ENCODE results near the gene LYSMD4. TPM values are rescaled to one million over a fixed set of nuclear protein-coding genes. Genes with fewer than 3 reads are reported as not detected.

Gene LYSMD4
- total RNA-seq, 1 experiment from 2014 or later, result 8.9 TPM

- Histone ChIP-seq H3K9me3 (ENCODE audit: low read length) (no peaks in the 10 kb centered on the region), H3K27me3 (ENCODE audit: low read length) (no peaks in the 10 kb centered on the region), H3K9ac (ENCODE audit: low read length) (no peak overlapping the region), H4K20me1 (ENCODE audit: low read length) (no peaks in the 10 kb centered on the region), H3K4me2 (ENCODE audit: low read length) (no peak overlapping the region), H3K36me3 (ENCODE audit: low read depth, low read length) (no peaks in the 10 kb centered on the region), H3K4me1 (ENCODE audit: insufficient read depth, low read length) (peaks cover 9% of the 10 kb centered on the region; the same call in 1 of the 2 replicates), H3K9me2 (replicated peaks; ENCODE audit: low read length) (no peaks in the 10 kb centered on the region), H3F3A (ENCODE audit: low read length, unreplicated experiment) (no peaks in the 10 kb centered on the region), H2AFZ (ENCODE audit: low read length) (no peak overlapping the region), H3K4me3 (ENCODE audit: low read length) (no peak overlapping the region), H3K27ac (ENCODE audit: low read length) (no peak overlapping the region), H3K79me2 (ENCODE audit: low read length) (no peaks in the 10 kb centered on the region)
- ATAC-seq, result peak; percentile 35
- POLR2A ChIA-PET (ENCODE audit: unreplicated experiment), result no interaction called here
- TF ChIP-seq CTCF (conservative IDR thresholded peaks at IDR 0.05; ENCODE audit: low read depth, low read length) (no peak), EZH2phosphoT487 (IDR thresholded peaks at IDR 0.05; ENCODE audit: borderline replicate concordance, low read length) (no peak), EZH2 (IDR thresholded peaks at IDR 0.05; ENCODE audit: low read length, unreplicated experiment) (no peak)
- CTCF ChIA-PET, result no interaction called here
- DNase-seq, result peak; percentile 49
- intact Hi-C loops (cut with micrococcal nuclease), result no loop called here
- BruUV-seq (replicated peaks), result no TSS peak
Measured at GRCh38 chr15:99749386-99749785, 16.1 kb upstream of the LYSMD4 start.

GRCh38 chr15:99745370-99746086 is 12.3 kb upstream of the LYSMD4 start:
- intact Hi-C loops (cut with micrococcal nuclease), result no loop called here
- DNase-seq, result no peak
- no peak overlapping the region for H3K4me3 ChIP-seq (ENCODE audit: low read length)
- peaks cover 9% of the 10 kb centered on the region; the same call in 1 of the 2 replicates for H3K4me1 ChIP-seq (ENCODE audit: insufficient read depth, low read length)
- no peak overlapping the region for H2AFZ ChIP-seq (ENCODE audit: low read length)
- H3K79me2 ChIP-seq (ENCODE audit: low read length), result no peaks in the 10 kb centered on the region
- no peak overlapping the region for H3K27ac ChIP-seq (ENCODE audit: low read length)
- ChIA-PET CTCF (no interaction called here), POLR2A (ENCODE audit: unreplicated experiment) (no interaction called here)
- no peaks in the 10 kb centered on the region for H3K9me3 ChIP-seq (ENCODE audit: low read length)
- no peaks in the 10 kb centered on the region for H3F3A ChIP-seq (ENCODE audit: low read length, unreplicated experiment)
- ATAC-seq, result no peak
- no peaks in the 10 kb centered on the region for H3K27me3 ChIP-seq (ENCODE audit: low read length)
- H3K9ac ChIP-seq (ENCODE audit: low read length), result no peak overlapping the region
- no peak for TF ChIP-seq CTCF (conservative IDR thresholded peaks at IDR 0.05; ENCODE audit: low read depth, low read length)
- H3K9me2 ChIP-seq (replicated peaks; ENCODE audit: low read length), result no peaks in the 10 kb centered on the region
- H3K4me2 ChIP-seq (ENCODE audit: low read length), result no peak overlapping the region
- no peaks in the 10 kb centered on the region for H3K36me3 ChIP-seq (ENCODE audit: low read depth, low read length)
- no TSS peak for BruUV-seq (replicated peaks)
- no peaks in the 10 kb centered on the region for H4K20me1 ChIP-seq (ENCODE audit: low read length)

GRCh38 chr15:99744142-99744541 is 10.9 kb upstream of the LYSMD4 start:
- Histone ChIP-seq H3K9me2 (replicated peaks; ENCODE audit: low read length) (no peaks in the 10 kb centered on the region), H3K27me3 (ENCODE audit: low read length) (no peaks in the 10 kb centered on the region), H3K9ac (ENCODE audit: low read length) (no peak overlapping the region), H3K4me2 (ENCODE audit: low read length) (no peak overlapping the region), H3K79me2 (ENCODE audit: low read length) (no peaks in the 10 kb centered on the region), H4K20me1 (ENCODE audit: low read length) (no peaks in the 10 kb centered on the region), H3F3A (ENCODE audit: low read length, unreplicated experiment) (no peaks in the 10 kb centered on the region), H3K4me3 (ENCODE audit: low read length) (no peak overlapping the region), H3K4me1 (ENCODE audit: insufficient read depth, low read length) (peaks cover 2% of the 10 kb centered on the region; the same call in 1 of the 2 replicates), H3K36me3 (ENCODE audit: low read depth, low read length) (no peaks in the 10 kb centered on the region), H2AFZ (ENCODE audit: low read length) (no peak overlapping the region), H3K27ac (ENCODE audit: low read length) (no peak overlapping the region), H3K9me3 (ENCODE audit: low read length) (no peaks in the 10 kb centered on the region)
- ChIA-PET POLR2A (ENCODE audit: unreplicated experiment) (no interaction called here), CTCF (no interaction called here)
- no peak for ATAC-seq
- TF ChIP-seq EZH2 (IDR thresholded peaks at IDR 0.05; ENCODE audit: low read length, unreplicated experiment) (no peak), CTCF (conservative IDR thresholded peaks at IDR 0.05; ENCODE audit: low read depth, low read length) (peak; percentile 14; the same call in 1 of the 2 replicates), EZH2phosphoT487 (IDR thresholded peaks at IDR 0.05; ENCODE audit: borderline replicate concordance, low read length) (no peak)
- BruUV-seq (replicated peaks), result no TSS peak
- intact Hi-C loops (cut with micrococcal nuclease), result no loop called here
- DNase-seq, result no peak

Measured in PC-3 (cell line).